ENCODE results near the gene ZBTB11.

DNA sequence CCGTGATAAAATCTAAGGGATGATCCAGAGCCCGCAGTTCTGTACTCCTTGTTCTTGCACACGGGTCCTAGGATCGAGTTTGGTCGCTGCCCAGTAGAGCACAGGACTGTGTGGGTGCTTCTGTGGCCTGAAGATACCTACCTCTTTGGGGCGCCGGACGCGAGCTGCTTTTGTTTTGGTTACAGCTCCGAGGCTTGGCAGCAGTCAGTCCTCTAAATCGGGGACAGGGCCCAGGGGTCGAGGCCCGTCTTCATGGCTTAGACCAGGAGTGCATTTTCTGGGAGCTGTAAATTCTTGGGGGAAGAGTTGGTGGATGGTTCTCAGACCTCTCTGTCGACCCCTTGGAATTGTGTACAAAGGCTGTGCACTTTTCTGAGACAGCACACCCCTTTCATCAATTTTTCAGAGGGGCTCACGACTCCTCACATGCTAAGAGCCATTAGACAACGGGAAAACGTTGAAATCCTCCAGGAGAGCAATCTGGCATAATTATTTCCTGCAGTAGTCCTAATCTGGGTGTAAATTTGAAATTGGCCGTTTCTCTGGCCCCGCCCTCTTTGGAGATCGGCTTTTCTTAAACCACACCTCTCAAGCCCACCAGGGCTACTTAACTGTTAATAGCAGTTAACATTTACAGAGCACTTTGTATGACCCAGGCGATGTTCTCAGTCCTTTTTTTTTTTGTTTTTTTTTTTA is 48.4 kb upstream of the ZBTB11 start:
- TF ChIP-seq, protein P1, sequence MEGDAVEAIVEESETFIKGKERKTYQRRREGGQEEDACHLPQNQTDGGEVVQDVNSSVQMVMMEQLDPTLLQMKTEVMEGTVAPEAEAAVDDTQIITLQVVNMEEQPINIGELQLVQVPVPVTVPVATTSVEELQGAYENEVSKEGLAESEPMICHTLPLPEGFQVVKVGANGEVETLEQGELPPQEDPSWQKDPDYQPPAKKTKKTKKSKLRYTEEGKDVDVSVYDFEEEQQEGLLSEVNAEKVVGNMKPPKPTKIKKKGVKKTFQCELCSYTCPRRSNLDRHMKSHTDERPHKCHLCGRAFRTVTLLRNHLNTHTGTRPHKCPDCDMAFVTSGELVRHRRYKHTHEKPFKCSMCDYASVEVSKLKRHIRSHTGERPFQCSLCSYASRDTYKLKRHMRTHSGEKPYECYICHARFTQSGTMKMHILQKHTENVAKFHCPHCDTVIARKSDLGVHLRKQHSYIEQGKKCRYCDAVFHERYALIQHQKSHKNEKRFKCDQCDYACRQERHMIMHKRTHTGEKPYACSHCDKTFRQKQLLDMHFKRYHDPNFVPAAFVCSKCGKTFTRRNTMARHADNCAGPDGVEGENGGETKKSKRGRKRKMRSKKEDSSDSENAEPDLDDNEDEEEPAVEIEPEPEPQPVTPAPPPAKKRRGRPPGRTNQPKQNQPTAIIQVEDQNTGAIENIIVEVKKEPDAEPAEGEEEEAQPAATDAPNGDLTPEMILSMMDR (IDR thresholded peaks at IDR 0.05; ENCODE audit: low read length): no peak
- no peak for TF ChIP-seq EZH2 (IDR thresholded peaks at IDR 0.05; ENCODE audit: borderline replicate concordance, low read length)

All from OCI-LY1 (cell line).